MG63 (cell line): ENCODE data around the gene BLACAT1. TPM values are rescaled to one million over a fixed set of nuclear protein-coding genes. Genes with fewer than 3 reads are reported as not detected.

Experiments used
- DNase-seq: peaks from one replicate; pipeline ENCODE4 v3.0.0-alpha.2; 2020
- H3K27me3 ChIP-seq: fragments of 250-450 bp; sonication (Bioruptor Pico); 2 replicates; pipeline ENCODE4 v1.5.1; 2020; ENCODE audit warnings: mild to moderate bottlenecking, moderate library complexity
- H3K36me3 ChIP-seq: fragments of 250-450 bp; sonication (Bioruptor Pico); 2 replicates; pipeline ENCODE4 v1.5.1; 2020; ENCODE audit warnings: mild to moderate bottlenecking, moderate library complexity
- H3K4me3 ChIP-seq: fragments of 250-450 bp; sonication (Bioruptor Pico); 2 replicates; pipeline ENCODE4 v1.5.1; 2020; ENCODE audit warnings: mild to moderate bottlenecking, moderate library complexity
- H3K9me3 ChIP-seq: fragments of 250-450 bp; sonication (Bioruptor Pico); 2 replicates; pipeline ENCODE4 v1.5.1; 2020; ENCODE audit warnings: mild to moderate bottlenecking, moderate library complexity
- total RNA-seq: library from RNA; depleted of rRNA; stranded (reverse); fragments of >200 nt; shearing (Covaris generic); gene quantifications from 2 replicates; pipeline ENCODE4 v1.2.3, GENCODE V29; 2014; ENCODE audit warnings: low replicate concordance

BLACAT1 gene
- total RNA-seq, 1 experiment from 2014 or later = not detected

- peaks cover 11% of the 10 kb centered on the region for H3K9me3 ChIP-seq
- no peak for DNase-seq
- H3K36me3 ChIP-seq = no peaks in the 10 kb centered on the region
- H3K4me3 ChIP-seq = no peak overlapping the region
- H3K27me3 ChIP-seq = peaks cover 2% of the 10 kb centered on the region
Observed at GRCh38 chr1:205473475-205473874, 17.6 kb upstream of the BLACAT1 start.

GRCh38 chr1:205472737-205473441, 17.0 kb upstream of the BLACAT1 start:
- H3K9me3 ChIP-seq = peaks cover 11% of the 10 kb centered on the region
- H3K4me3 ChIP-seq = no peak overlapping the region
- H3K36me3 ChIP-seq = no peaks in the 10 kb centered on the region
- no peak for DNase-seq
- H3K27me3 ChIP-seq = peaks cover 2% of the 10 kb centered on the region

DNA sequence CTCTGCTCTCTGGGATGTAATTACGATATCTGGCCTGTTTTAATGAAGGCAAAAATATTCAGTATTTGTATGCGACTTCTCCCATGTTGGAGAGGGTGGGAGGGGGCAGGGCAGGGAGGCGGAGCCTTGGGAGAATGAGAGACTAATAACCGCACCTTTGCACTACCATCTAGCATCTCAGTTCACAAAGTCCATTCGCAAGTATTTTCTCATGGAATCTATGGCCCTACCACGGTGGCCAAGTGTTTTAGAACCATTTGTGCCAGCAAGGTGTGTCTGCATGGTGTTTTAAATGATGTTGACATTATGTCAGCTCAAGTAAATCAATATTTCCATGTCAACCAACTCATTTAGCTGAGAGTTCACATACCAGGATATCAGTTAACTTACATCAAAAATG, 14.3 kb upstream of the BLACAT1 start:
- H3K4me3 ChIP-seq = no peak overlapping the region
- no peaks in the 10 kb centered on the region for H3K36me3 ChIP-seq
- H3K27me3 ChIP-seq = peaks cover 20% of the 10 kb centered on the region
- H3K9me3 ChIP-seq = peaks cover 5% of the 10 kb centered on the region
- DNase-seq = no peak

- no peak for DNase-seq
- H3K9me3 ChIP-seq = no peaks in the 10 kb centered on the region
- H3K4me3 ChIP-seq = no peak overlapping the region
- peaks cover 48% of the 10 kb centered on the region for H3K27me3 ChIP-seq
- H3K36me3 ChIP-seq = no peaks in the 10 kb centered on the region
Observed at GRCh38 chr1:205466595-205467220, 10.9 kb upstream of the BLACAT1 start.

- Histone ChIP-seq H3K27me3 (peaks cover 55% of the 10 kb centered on the region), H3K9me3 (no peaks in the 10 kb centered on the region), H3K36me3 (no peaks in the 10 kb centered on the region), H3K4me3 (no peak overlapping the region)
- no peak for DNase-seq
Observed at GRCh38 chr1:205465392-205465791, 9.5 kb upstream of the BLACAT1 start.

- H3K9me3 ChIP-seq = no peaks in the 10 kb centered on the region
- H3K4me3 ChIP-seq = no peak overlapping the region
- peaks cover 89% of the 10 kb centered on the region for H3K27me3 ChIP-seq
- H3K36me3 ChIP-seq = no peaks in the 10 kb centered on the region
- DNase-seq = peak; percentile 59
Observed at GRCh38 chr1:205458777-205459566, 3.1 kb upstream of the BLACAT1 start.

- Histone ChIP-seq H3K27me3 (peaks cover 92% of the 10 kb centered on the region), H3K36me3 (no peaks in the 10 kb centered on the region), H3K4me3 (peak overlapping the region; percentile 24; the same call in 1 of the 2 replicates), H3K9me3 (no peaks in the 10 kb centered on the region)
- DNase-seq = no peak
Observed at GRCh38 chr1:205456868-205457745, 1.3 kb upstream of the BLACAT1 start.

GRCh38 chr1:205456383-205456867, 580 bp upstream of the BLACAT1 start:
- Histone ChIP-seq H3K4me3 (no peak overlapping the region; the same call in 1 of the 2 replicates), H3K27me3 (peaks cover 89% of the 10 kb centered on the region), H3K36me3 (no peaks in the 10 kb centered on the region), H3K9me3 (no peaks in the 10 kb centered on the region)
- no peak for DNase-seq

DNA sequence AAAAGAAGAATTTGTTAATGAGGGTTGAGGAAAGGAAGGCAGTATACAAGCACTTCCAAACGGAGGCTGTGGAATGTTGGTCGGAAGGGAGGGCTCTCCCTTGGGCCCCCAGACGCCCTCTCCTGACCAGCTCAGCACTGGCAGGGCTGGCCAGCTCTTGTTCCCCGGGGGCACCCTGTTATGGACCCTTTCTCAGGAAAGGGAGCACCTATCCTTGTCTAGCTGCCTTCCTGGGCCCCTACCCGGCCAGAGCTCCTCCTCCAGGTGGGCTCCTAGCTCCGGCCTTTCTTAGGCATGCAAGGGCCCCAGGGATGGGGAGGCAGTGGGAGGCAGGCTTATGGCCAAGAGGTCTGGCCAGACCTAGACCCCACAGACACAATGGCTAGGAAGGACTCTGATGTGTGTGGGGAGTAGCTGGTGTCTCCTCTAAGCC, 926 bp downstream of the BLACAT1 start:
- H3K9me3 ChIP-seq = no peaks in the 10 kb centered on the region
- peaks cover 81% of the 10 kb centered on the region for H3K27me3 ChIP-seq
- no peaks in the 10 kb centered on the region for H3K36me3 ChIP-seq
- no peak for DNase-seq
- no peak overlapping the region for H3K4me3 ChIP-seq

DNA sequence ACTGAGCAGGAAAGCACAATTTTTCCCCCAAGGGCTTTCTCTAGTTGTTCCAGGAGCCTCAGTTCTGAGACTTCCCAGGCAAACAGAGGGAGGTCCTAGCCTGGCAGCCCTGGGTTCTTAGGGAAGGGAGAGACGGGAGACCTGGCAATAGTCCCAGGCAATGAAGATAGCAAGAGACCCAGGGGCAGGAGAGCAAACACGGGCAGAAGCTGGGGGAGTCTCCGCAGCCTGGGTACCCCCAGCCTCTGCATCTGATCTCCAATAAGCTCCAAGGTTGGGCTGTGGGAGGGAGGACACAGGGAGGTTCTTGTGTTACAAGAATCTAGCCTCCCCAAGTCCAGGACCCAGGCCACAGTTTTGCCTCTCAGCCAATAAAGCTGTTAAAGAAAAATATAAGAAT, 2.4 kb downstream of the BLACAT1 start:
- no peaks in the 10 kb centered on the region for H3K9me3 ChIP-seq
- H3K4me3 ChIP-seq = no peak overlapping the region
- DNase-seq = no peak
- no peaks in the 10 kb centered on the region for H3K36me3 ChIP-seq
- H3K27me3 ChIP-seq = peaks cover 66% of the 10 kb centered on the region

GRCh38 chr1:205452933-205453332, 2.9 kb downstream of the BLACAT1 start:
- DNase-seq = no peak
- Histone ChIP-seq H3K4me3 (no peak overlapping the region), H3K36me3 (no peaks in the 10 kb centered on the region), H3K9me3 (no peaks in the 10 kb centered on the region), H3K27me3 (peaks cover 61% of the 10 kb centered on the region)

GRCh38 chr1:205452364-205452763, 3.5 kb downstream of the BLACAT1 start:
- H3K36me3 ChIP-seq = no peaks in the 10 kb centered on the region
- peaks cover 55% of the 10 kb centered on the region for H3K27me3 ChIP-seq
- no peaks in the 10 kb centered on the region for H3K9me3 ChIP-seq
- no peak overlapping the region for H3K4me3 ChIP-seq
- no peak for DNase-seq

DNA sequence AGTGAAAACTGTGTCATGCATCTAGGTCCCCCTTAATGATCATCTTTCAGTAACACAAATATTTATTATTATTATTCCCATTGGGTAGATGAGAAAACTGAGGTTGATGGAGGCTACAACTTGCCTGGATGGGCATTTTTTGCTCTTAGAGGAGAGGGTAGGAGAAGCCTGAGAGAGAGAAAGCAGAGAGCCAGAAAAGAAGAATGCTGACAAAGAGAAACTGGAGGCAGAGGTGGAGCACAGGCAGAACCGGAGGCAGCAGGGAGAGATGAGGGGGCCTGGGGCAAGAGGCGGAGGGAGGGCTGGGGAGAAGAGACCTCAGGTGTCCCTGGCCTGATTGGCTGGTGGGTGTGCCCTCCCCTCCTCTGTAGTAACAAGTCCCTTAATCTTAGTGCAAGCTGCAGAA, 4.1 kb downstream of the BLACAT1 start:
- Histone ChIP-seq H3K4me3 (no peak overlapping the region), H3K36me3 (no peaks in the 10 kb centered on the region), H3K27me3 (peaks cover 49% of the 10 kb centered on the region), H3K9me3 (no peaks in the 10 kb centered on the region)
- DNase-seq = no peak

DNA sequence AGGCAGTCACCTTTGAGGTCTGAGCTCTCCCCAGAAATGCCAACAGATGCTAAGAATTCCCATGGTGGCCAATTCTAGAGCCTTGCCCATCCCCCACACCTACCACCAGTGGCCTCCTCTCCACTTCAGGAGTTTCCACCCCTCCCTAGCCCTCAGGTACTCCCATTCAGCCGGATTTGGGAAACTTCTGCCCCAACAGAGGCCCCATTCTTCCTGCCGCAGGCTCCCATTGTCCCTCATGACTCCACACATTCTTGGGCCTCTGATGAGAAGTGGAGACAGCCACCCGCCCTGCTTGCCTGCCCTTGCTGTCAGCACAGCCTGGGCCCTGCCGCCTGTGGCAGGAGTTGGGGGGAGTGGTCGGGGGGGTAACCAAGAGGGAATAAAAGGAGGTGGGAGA, 4.6 kb downstream of the BLACAT1 start:
- Histone ChIP-seq H3K4me3 (no peak overlapping the region), H3K36me3 (no peaks in the 10 kb centered on the region), H3K27me3 (peaks cover 45% of the 10 kb centered on the region), H3K9me3 (no peaks in the 10 kb centered on the region)
- DNase-seq = no peak

DNA sequence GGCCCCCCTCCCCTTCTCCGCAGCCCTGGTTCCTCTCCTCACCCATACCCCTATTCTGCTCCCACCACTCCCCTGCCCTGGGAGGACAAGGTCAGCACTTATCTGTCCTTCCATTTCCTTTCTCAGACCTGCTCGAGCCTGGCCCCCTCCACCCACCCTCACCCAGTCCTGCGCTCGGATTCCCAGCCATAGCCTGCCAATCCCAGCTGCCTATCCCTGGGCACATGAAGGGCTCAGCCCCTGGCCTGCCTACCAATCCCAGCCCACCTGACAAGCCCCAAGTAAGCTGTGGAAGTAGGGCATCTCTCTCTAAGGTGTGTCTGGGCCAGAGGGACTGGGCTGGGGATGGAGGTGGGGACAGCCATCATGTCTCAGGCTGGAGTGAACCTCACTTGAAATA, 5.4 kb downstream of the BLACAT1 start:
- no peak overlapping the region for H3K4me3 ChIP-seq
- H3K36me3 ChIP-seq = no peaks in the 10 kb centered on the region
- H3K9me3 ChIP-seq = no peaks in the 10 kb centered on the region
- no peak for DNase-seq
- peaks cover 37% of the 10 kb centered on the region for H3K27me3 ChIP-seq

DNA sequence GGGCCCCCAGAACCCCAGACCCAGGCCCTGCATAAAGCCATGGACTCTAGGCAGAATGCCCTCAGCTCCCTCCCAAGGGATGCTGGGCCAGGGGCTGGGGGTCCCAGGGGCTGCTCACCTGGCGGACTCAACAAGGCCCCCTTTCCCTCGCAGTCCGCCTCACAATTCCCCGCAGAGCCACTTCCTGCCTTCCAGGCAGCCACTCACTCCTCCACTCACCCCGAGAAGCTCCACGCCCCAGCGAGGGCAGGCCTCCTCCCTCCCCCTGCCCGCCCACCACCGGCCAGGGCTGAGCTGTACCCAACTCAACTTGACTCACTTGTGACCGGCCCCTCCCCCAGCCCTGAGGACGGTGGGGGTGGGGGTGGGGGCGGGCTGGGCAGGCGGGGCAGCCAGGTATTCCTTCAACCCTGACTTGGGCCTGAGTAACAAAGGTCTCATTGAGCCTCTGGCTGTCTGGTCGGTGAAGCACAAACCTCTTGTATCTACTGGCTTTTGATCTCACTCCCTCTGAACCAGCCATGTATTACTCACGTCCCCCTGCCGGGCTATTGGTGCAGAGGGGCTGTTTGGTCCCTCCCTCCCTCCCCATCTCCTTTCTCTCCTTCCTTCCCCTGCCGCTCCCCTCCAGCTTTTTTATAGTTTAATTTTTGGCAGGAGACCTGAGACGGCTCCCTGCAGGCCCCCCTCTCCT, 5.9 kb downstream of the BLACAT1 start:
- DNase-seq = peak; percentile 62
- H3K4me3 ChIP-seq = no peak overlapping the region
- peaks cover 31% of the 10 kb centered on the region for H3K27me3 ChIP-seq

More for the DNA sequence above, 5.9 kb downstream of the BLACAT1 start:
- Histone ChIP-seq H3K36me3 (no peaks in the 10 kb centered on the region), H3K9me3 (no peaks in the 10 kb centered on the region)
